ENCODE measurements around the gene GTPBP10. TPM values are rescaled to one million over a fixed set of nuclear protein-coding genes. Genes with fewer than 3 reads are reported as not detected.
"Not testable (repeated sequence)": the region's sequence is repeated elsewhere in the genome, so short reads cannot be mapped to it uniquely, and the experiment has no call there.

Gene GTPBP10
- total RNA-seq (2014; rRNA removed; shearing (Covaris generic)) = 9.0 and 15.0 TPM in 2 replicates

DNA sequence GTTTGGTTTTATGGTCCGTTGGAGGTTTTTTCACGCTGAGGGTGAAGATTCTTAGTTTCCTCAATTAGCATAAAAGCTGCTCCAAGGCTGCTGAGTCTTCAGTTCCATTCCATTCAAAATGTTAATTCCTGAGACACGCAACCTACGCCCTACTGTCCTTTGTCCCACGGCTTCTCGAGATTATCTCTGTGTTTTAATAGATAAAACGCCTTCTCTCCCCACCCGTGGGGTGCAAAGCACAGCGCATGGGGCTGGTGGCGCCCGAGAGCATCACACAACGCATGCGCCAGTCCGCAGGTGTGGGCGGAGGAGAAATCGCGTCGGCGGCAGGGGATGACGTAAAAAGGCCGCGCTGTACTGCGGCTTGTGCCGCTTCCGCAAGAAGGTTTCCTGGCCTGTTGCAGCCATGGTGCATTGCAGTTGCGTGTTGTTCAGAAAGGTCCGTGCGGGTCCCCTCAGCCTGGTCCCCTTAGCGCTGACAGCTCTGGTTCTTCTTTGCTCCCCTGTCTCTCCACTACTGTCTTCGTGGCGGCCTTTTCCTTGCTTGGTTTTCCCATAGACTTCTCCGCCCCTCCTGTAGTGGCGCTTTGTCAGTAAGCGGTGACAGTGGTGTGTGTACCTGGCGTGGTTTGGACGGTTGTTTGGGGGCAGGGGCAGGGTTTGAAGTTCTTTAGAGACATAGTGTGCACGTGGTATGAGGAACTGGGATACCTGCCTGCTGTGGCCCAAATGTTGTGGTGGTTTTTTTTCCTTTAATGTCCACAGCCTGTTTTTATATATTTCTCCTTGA, at the start of gene GTPBP10:
Gene GTPBP10, plus strand, starts transcription at position 381 of the 790 bp plus-strand sequence. Its CDS starts 26 bp downstream, at position 407.
- in situ Hi-C loops (cut with HindIII; ENCODE audit: low sequenced_read_pairs) = no loop called here

DNA sequence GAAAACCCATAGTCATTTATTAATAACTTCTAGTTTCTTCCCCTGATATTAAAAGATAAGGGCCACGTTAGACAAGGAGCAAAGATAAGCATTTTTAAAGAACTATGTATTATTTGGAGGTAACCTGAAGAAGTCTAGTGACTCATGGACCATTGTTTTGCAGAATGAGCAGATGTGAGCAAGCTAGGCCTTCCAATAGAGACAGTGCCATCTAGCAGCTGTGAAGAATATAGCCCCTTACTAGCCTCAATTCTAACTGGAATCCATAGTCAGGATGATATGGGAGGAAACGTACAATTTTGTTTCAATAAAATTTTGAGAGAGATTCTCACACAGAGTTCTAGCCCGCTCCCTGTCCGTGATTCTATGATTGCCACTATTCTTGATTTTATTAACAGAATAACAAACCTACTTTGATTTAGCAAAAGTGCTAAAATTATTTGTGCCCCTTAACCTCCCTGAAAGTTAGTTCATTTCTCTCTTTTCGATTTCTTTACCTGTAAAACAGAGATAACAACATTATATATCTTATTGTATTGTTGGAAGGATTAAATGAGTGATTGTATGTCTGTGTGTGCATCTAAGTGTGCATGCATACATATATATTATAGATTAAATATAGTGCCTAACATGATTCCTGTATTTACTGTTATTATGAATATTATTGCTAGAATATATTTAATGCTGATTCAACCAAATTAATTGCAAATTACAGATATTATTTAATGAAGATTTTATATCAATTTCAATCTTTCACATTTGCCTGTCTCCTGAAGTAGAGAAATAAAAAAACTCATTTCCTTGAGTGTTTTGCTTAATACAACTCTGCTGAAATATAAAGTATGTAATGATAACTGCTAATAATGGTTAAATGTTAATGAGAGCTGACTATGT, 48.1 kb upstream of the GTPBP10 start:
- in situ Hi-C loops (cut with HindIII; ENCODE audit: low sequenced_read_pairs) = no loop called here

More for the DNA sequence above, at the start of gene GTPBP10:
- peak; percentile 94 for DNase-seq (ENCODE audit: low spot score)

DNA sequence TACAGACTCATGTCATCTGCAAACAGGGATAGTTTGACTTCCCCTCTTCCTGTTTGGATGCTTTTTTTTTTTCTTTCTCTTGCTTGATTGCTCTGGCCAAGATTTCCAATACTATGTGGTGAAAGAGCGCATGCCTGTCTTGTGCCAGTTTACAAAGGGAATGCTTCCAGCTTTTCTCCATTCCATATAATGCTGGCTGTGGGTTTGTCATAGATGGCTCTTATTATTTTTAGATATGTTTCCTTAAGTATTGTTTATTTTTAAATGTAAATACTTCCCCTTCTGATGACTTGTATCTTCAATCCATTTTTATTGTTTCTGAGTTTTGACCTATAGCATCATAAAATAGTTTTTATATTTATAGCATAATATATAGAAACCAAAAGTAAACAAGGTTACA, 43.3 kb upstream of the GTPBP10 start:
- in situ Hi-C loops (cut with HindIII; ENCODE audit: low sequenced_read_pairs) = no loop called here

More for the DNA sequence above, 48.1 kb upstream of the GTPBP10 start:
- peak; percentile 38 for DNase-seq (ENCODE audit: low spot score)

GRCh38 chr7:90309872-90310271, 36.6 kb upstream of the GTPBP10 start:
- in situ Hi-C loops (cut with HindIII; ENCODE audit: low sequenced_read_pairs) = no loop called here
- no peak for DNase-seq (ENCODE audit: low spot score)

More for the DNA sequence above, 43.3 kb upstream of the GTPBP10 start:
- no peak for DNase-seq (ENCODE audit: low spot score)

DNA sequence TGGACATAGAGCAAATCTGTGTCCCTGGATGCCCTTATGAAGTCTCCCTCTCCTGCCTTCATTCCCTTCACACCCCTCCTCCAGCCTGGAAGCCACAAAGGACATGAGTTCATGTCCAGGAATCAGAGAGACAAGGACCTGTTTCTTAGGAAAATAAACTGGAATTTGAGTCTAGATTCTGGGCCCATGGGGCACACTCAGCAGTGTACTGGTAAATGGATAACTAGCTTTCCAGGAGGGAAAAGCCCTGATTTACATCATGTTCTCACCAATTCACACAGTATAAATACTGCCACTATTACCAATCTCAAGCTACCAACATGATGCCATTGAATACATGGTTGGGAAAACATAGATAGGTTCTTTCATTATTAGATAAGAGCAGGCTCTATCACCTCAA, 35.3 kb upstream of the GTPBP10 start:
- in situ Hi-C loops (cut with HindIII; ENCODE audit: low sequenced_read_pairs) = no loop called here
- DNase-seq (ENCODE audit: low spot score) = no peak

GRCh38 chr7:90312745-90313144, 33.8 kb upstream of the GTPBP10 start:
- in situ Hi-C loops (cut with HindIII; ENCODE audit: low sequenced_read_pairs) = no loop called here
- DNase-seq (ENCODE audit: low spot score) = peak; percentile 19

- DNase-seq (ENCODE audit: low spot score) = no peak
- in situ Hi-C loops (cut with HindIII; ENCODE audit: low sequenced_read_pairs) = no loop called here
Observed at GRCh38 chr7:90313907-90314306, 32.6 kb upstream of the GTPBP10 start.

DNA sequence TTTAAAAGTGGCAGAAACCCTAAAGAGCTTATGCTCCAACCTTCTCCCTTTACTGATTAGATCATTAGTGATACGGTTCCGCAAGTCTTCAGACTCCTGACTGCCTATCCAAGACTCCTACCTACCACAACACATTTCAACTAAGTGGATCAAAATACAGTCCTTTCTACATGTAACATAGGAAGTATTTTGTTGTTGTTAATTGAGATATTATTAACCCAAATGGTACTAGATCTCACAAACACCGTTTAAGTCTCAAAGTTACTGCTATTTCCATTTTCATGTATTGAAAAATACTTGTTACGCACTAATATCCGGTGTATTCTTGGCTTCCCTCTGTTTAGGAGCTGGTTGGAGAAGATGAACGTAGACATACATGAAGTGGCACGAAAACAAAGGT, 26.5 kb upstream of the GTPBP10 start:
- DNase-seq (ENCODE audit: low spot score) = no peak
- in situ Hi-C loops (cut with HindIII; ENCODE audit: low sequenced_read_pairs) = no loop called here

DNA sequence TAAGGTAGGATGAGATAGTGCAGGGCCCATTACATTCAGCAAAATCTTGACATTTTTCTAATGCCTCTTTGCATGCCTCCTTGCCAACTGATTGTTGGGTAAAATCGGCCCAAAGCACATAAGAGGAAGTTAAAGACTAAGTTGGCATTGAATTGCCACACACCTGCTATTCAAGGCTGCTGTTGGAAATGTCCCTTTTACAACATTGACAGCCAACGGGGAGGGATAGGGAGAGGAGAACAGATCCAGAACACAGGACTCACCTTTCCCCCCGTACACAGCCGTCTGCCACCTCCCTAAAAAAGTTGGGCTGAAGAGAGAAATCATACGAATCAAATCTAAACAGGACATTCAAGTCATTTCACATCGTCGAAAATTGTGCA, 26.1 kb upstream of the GTPBP10 start:
- in situ Hi-C loops (cut with HindIII; ENCODE audit: low sequenced_read_pairs) = no loop called here
- DNase-seq (ENCODE audit: low spot score) = no peak

DNA sequence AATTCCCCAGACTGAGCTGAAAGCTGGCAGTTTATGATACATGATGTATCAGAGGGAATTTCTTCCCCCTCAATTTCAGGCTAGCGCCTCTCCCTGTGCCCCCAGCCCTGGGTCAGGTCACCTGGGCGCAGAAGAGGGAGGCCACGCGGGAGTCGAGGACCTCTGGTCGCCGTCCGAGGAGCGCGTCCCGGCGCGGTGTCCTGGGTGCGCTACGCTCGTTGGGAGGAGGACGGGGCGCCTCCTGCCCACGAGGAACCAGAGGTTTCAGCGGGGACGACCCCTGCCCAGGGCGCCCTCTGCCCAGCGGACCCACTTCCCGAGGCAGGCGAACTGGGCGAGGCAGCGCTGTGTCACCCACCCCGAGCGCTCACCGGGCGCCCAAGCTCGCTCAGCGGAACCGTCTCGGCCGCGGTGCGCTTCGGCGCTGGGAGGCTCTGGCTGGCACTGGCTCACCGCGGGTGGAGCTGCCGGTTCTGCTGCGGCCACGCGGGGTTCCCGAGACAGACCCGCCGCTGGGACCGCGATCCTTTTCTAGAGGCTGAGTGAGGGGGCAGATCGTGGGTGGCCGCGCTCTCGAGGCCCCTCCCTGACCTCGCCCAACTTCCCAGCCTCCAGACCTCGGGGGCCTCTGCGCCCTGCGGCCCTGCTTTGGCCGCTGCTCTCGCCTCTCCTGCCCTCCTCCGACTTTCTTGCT, 25.6 kb upstream of the GTPBP10 start, which contains the start of gene FAM237B:
Gene FAM237B, minus strand, starts transcription at position 504 of the 694 bp plus-strand sequence. CDS start 1,556 bp downstream, outside the sequence.
- in situ Hi-C loops (cut with HindIII; ENCODE audit: low sequenced_read_pairs) = no loop called here
- no peak for DNase-seq (ENCODE audit: low spot score)

DNA sequence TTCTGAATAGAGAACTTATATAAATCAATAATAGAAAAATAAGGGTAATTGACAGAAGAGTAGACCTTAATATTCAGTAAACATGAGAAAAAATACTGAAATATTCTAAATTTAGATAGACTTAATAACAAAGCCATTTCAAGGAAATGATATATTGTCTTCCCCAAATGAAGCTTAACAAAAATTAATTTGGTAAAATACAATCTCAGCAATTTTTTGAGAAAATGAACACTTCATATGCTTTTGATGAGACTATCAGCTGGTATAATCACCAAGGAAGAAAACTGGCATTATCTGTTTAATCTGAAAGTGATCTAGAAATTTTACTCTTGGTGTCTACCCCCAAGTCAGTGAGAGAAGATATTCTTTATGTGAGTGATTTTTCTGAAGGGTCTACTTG, 23.7 kb upstream of the GTPBP10 start:
- in situ Hi-C loops (cut with HindIII; ENCODE audit: low sequenced_read_pairs) = no loop called here
- DNase-seq (ENCODE audit: low spot score) = no peak

DNA sequence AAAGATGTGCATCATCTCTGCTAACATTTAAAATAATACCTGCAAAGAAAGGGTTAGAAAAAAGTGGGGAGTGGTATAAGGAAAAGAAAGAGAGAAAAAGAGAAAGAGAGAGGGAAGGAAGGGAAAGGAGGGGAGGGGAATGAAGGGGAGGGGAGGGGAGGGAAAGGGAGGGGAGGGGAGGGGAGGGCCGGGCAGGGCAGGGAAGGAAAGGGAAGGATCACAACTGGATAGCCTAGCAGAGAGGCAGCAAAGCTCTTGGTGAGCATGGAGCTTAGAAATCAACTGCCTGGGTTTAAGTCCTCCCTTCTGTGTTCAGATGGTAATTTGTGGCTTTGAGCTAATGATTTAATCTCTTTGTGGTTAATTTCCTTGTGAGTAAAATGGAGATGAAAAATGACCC, 20.0 kb upstream of the GTPBP10 start:
- in situ Hi-C loops (cut with HindIII; ENCODE audit: low sequenced_read_pairs) = no loop called here
- DNase-seq (ENCODE audit: low spot score) = no peak

- no peak for DNase-seq (ENCODE audit: low spot score)
- in situ Hi-C loops (cut with HindIII; ENCODE audit: low sequenced_read_pairs) = no loop called here
Observed at GRCh38 chr7:90334193-90334843, 12.2 kb upstream of the GTPBP10 start.

GRCh38 chr7:90334926-90335325, 11.6 kb upstream of the GTPBP10 start:
- DNase-seq (ENCODE audit: low spot score); in situ Hi-C loops (cut with HindIII; ENCODE audit: low sequenced_read_pairs): not testable (repeated sequence)

DNA sequence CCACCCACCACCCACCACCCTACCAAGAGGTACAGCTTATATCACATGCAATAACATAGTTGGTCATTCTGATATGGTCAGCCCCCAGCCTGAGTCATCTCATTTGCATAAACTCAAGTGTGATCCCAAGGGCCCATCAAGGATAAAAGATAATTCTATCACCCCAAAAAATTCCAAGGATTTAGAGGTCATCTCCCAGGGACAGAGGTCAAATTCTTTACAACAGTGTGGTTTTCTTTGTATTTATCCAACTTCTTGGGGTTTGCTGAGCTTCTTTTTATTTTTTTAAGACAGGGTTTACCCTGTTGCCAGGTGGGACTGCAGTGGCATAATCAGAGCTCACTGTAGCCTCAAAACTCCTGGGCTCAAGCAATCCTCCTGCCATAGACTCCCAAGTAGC, 9.4 kb upstream of the GTPBP10 start:
- DNase-seq (ENCODE audit: low spot score) = no peak
- in situ Hi-C loops (cut with HindIII; ENCODE audit: low sequenced_read_pairs) = no loop called here

DNA sequence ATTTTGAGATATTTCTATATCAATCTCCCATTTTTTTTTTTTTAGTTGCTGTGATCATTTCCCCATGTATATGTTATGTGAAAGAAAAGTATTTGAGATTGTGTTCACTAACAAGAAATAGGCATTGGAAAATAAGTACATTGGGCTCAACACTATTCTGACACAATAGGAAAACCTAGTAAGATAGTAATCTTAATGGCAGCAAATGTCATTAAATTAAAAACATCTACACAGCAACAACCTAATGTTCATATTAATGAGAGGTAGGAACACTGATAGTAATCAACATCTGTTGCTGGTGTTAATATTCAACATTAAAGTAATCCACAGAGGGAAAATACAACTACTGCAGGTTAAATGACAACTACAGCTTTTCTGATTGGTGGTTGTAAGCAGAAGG, 1.5 kb upstream of the GTPBP10 start:
- no peak for DNase-seq (ENCODE audit: low spot score)
- in situ Hi-C loops (cut with HindIII; ENCODE audit: low sequenced_read_pairs) = no loop called here

- no peak for DNase-seq (ENCODE audit: low spot score)
- in situ Hi-C loops (cut with HindIII; ENCODE audit: low sequenced_read_pairs) = no loop called here
Observed at GRCh38 chr7:90345595-90346335, 751 bp upstream of the GTPBP10 start.

DNA sequence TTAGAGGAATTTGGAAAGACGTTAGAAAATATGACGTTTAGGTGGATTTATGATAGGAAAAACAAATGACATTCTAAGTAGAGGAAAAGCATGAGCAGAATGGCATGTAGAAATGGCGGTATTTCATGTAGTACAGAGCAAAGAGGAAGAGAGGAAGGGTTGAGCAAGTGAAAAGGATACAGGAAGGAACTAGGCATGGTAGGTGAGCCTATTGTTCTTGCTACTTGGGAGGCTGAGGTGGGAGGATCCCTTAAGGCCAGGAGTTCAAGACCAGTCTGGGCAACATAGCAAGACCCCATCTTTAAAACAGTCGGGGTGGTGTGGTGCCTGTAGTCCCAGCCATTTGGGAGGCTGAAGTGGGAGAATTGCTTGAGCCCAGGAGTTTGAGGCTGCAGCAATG, 1.2 kb downstream of the GTPBP10 start:
- DNase-seq (ENCODE audit: low spot score) = no peak
- in situ Hi-C loops (cut with HindIII; ENCODE audit: low sequenced_read_pairs) = no loop called here
